Right atrium auricular region (tissue), 2 donors: ENCODE data around the gene PLXNA3. TPM values are rescaled to one million over a fixed set of nuclear protein-coding genes. Genes with fewer than 3 reads are reported as not detected.

Source experiments
- DNase-seq: peaks from one replicate; pipeline ENCODE4 v3.0.0-alpha.2; 2019; ENCODE audit warnings: low spot score
- H3K27ac ChIP-seq, 2 donors: fragments of 200-600 bp; sonication (generic); 1 replicate in 1 of 2; 2 replicates in 1 of 2; pipeline ENCODE4 v1.5.1; 2016 to 2019
- H3K27me3 ChIP-seq, 2 donors: fragments of 200-600 bp; sonication (generic); one replicate each; pipeline versions ENCODE4 v1.5.1 to v1.6.0; 2017 to 2019
- H3K36me3 ChIP-seq: fragments of 200-600 bp; sonication (generic); one replicate; pipeline ENCODE4 v1.5.1; 2016
- H3K4me1 ChIP-seq, 2 donors: fragments of 200-600 bp; sonication (generic); one replicate each; pipeline versions ENCODE4 v1.5.1 to v1.6.0; 2017 to 2019
- H3K4me3 ChIP-seq, 2 donors: fragments of 200-600 bp; sonication (generic); 1 replicate in 1 of 2; 2 replicates in 1 of 2; pipeline ENCODE4 v1.5.1; 2017 to 2019; ENCODE audit warnings: mild to moderate bottlenecking in 1 of 2, moderate library complexity in 1 of 2
- H3K9me3 ChIP-seq, 2 donors: fragments of 200-600 bp; sonication (generic); one replicate each; pipeline ENCODE4 v1.5.1; 2019
- CTCF ChIP-seq, 2 donors: fragments of 200-600 bp; sonication (generic); IDR thresholded peaks; one replicate each; pipeline ENCODE4 v1.5.1; 2019; ENCODE audit warnings: antibody characterized with exemption in 2 of 2
- total RNA-seq, 2 donors: library from RNA; depleted of rRNA; stranded (reverse); fragments of >200 nt; gene quantifications; one replicate each; pipeline ENCODE4 v1.1.0, GENCODE V29; 2016

PLXNA3 gene
- total RNA-seq, 2 donors from 2014 or later: 5.9 to 7.1 TPM

- Histone ChIP-seq H3K36me3 (peaks cover 5% of the 10 kb centered on the region), H3K4me1 (peaks cover 0 to 19% of the 10 kb centered on the region in 2 donors), H3K27me3 (no peaks in the 10 kb centered on the region), H3K4me3 (no peak overlapping the region), H3K27ac (peak overlapping the region in 1 of 2 donors; percentile 29), H3K9me3 (no peaks in the 10 kb centered on the region)
- DNase-seq: no peak
- no peak for TF ChIP-seq CTCF (IDR thresholded peaks at IDR 0.05)
Observed at GRCh38 chrX:154431341-154431740, 26.7 kb upstream of the PLXNA3 start.

GRCh38 chrX:154432210-154432609 is 25.9 kb upstream of the PLXNA3 start:
- Histone ChIP-seq H3K4me1 (peaks cover 0 to 19% of the 10 kb centered on the region in 2 donors), H3K4me3 (no peak overlapping the region), H3K36me3 (peaks cover 5% of the 10 kb centered on the region), H3K27me3 (no peaks in the 10 kb centered on the region), H3K27ac (no peak overlapping the region), H3K9me3 (no peaks in the 10 kb centered on the region)
- no peak for TF ChIP-seq CTCF (IDR thresholded peaks at IDR 0.05)
- DNase-seq: no peak

GRCh38 chrX:154433605-154434004 is 24.5 kb upstream of the PLXNA3 start:
- H3K4me1 ChIP-seq: peaks cover 0 to 19% of the 10 kb centered on the region in 2 donors
- peaks cover 6% of the 10 kb centered on the region for H3K36me3 ChIP-seq
- no peak for TF ChIP-seq CTCF (IDR thresholded peaks at IDR 0.05)
- no peaks in the 10 kb centered on the region for H3K27me3 ChIP-seq
- H3K27ac ChIP-seq: no peak overlapping the region
- H3K4me3 ChIP-seq: no peak overlapping the region
- DNase-seq: no peak
- no peaks in the 10 kb centered on the region for H3K9me3 ChIP-seq

GRCh38 chrX:154434394-154435168 is 23.5 kb upstream of the PLXNA3 start:
- H3K27ac ChIP-seq: no peak overlapping the region
- H3K27me3 ChIP-seq: no peaks in the 10 kb centered on the region
- H3K9me3 ChIP-seq: no peaks in the 10 kb centered on the region
- peaks cover 0 to 26% of the 10 kb centered on the region in 2 donors for H3K4me1 ChIP-seq
- H3K36me3 ChIP-seq: peaks cover 15% of the 10 kb centered on the region
- TF ChIP-seq CTCF (IDR thresholded peaks at IDR 0.05): no peak
- H3K4me3 ChIP-seq: no peak overlapping the region
- no peak for DNase-seq

GRCh38 chrX:154435171-154435733 is 22.8 kb upstream of the PLXNA3 start:
- H3K4me1 ChIP-seq: peaks cover 0 to 22% of the 10 kb centered on the region in 2 donors
- H3K27ac ChIP-seq: no peak overlapping the region
- no peak overlapping the region for H3K4me3 ChIP-seq
- TF ChIP-seq CTCF (IDR thresholded peaks at IDR 0.05): no peak
- DNase-seq: no peak
- H3K27me3 ChIP-seq: no peaks in the 10 kb centered on the region
- H3K9me3 ChIP-seq: no peaks in the 10 kb centered on the region
- peaks cover 22% of the 10 kb centered on the region for H3K36me3 ChIP-seq
